Transverse colon (tissue), 4 donors: ENCODE measurements around the gene RBM38.

ENCODE experiments used
- POLR2A ChIP-seq: fragments of 450-650 bp; IDR thresholded peaks from one replicate; pipeline ENCODE4 v1.6.1; 2016; ENCODE audit warnings: antibody characterized with exemption, mild to moderate bottlenecking, moderate library complexity
- POLR2AphosphoS5 ChIP-seq, 3 donors: sonication (generic); formaldehyde crosslinking; IDR thresholded peaks; one replicate each; pipeline ENCODE4 v1.6.1; 2016; ENCODE audit warnings: antibody characterized with exemption in 3 of 3
- TF ChIP-seq, protein P1 (sequence below), 5 experiments: fragments of 200-600 bp in 3 of 5; fragments of 450-650 bp in 2 of 5; sonication (generic) in 3 of 5; IDR thresholded peaks; 1 replicate in 2 of 5; 2 replicates in 3 of 5; pipeline ENCODE4 v1.5.1; 2016 to 2017; ENCODE audit warnings: antibody characterized with exemption in 5 of 5, inconsistent platforms in 3 of 5, mild to moderate bottlenecking in 2 of 5, moderate library complexity in 1 of 5

DNA sequence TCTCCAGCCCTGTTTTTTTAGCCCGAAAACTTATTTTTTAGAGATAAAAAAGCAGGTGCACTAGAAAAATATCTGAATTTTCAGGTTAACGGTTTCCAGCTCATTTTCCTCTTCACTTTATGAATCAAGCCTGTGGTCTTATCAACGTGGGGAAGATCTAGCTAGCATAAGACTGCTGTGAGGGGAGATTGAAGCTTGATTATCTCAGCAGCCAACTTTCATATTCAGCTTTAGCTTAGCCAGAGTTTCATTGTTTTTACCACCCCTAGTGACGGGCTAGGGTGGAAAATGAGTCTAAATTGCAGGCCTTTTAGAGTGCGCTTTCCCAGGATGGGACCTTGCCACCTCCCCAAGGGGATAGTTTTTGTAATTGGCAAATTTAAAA lies 11.9 kb upstream of the RBM38 start:
- TF ChIP-seq, protein P1, sequence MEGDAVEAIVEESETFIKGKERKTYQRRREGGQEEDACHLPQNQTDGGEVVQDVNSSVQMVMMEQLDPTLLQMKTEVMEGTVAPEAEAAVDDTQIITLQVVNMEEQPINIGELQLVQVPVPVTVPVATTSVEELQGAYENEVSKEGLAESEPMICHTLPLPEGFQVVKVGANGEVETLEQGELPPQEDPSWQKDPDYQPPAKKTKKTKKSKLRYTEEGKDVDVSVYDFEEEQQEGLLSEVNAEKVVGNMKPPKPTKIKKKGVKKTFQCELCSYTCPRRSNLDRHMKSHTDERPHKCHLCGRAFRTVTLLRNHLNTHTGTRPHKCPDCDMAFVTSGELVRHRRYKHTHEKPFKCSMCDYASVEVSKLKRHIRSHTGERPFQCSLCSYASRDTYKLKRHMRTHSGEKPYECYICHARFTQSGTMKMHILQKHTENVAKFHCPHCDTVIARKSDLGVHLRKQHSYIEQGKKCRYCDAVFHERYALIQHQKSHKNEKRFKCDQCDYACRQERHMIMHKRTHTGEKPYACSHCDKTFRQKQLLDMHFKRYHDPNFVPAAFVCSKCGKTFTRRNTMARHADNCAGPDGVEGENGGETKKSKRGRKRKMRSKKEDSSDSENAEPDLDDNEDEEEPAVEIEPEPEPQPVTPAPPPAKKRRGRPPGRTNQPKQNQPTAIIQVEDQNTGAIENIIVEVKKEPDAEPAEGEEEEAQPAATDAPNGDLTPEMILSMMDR (IDR thresholded peaks at IDR 0.05) = no peak
- TF ChIP-seq POLR2AphosphoS5 (IDR thresholded peaks at IDR 0.05) = no peak
- TF ChIP-seq POLR2A = no peak
